SK-N-SH treated with all-trans-retinoic acid at 6 μM for 48 hours (cell line): ENCODE measurements around the gene KDM4B.
"Not testable (repeated sequence)": the region's sequence is repeated elsewhere in the genome, so short reads cannot be mapped to it uniquely, and the experiment has no call there.

Experiments
- ATAC-seq: fragments of 200-7000 bp; cut with Tn5 transposase; 3 replicates; pipeline ENCODE4 v1.9.1; 2020; ENCODE audit warnings: mild to moderate bottlenecking, moderate library complexity
- ARNTL ChIP-seq: fragments of 450-650 bp; formaldehyde crosslinking; IDR thresholded peaks from 2 replicates; pipeline ENCODE4 v1.5.0; 2020; ENCODE audit warnings: low read depth, mild to moderate bottlenecking, moderate library complexity, borderline replicate concordance
- BACH2 ChIP-seq: fragments of 250-450 bp; sonication (Bioruptor Pico); IDR thresholded peaks from 2 replicates; pipeline ENCODE4 v1.9.0; 2021; ENCODE audit warnings: mild to moderate bottlenecking, borderline replicate concordance
- CSDC2 ChIP-seq: fragments of 250-450 bp; sonication (Bioruptor Pico); IDR thresholded peaks from 2 replicates; pipeline ENCODE4 v1.5.0; 2020; ENCODE audit warnings: mild to moderate bottlenecking, moderate library complexity
- GLIS3 ChIP-seq: fragments of 250-450 bp; sonication (Bioruptor Pico); IDR thresholded peaks from 2 replicates; pipeline ENCODE4 v1.5.0; 2020; ENCODE audit warnings: mild to moderate bottlenecking, moderate library complexity
- ISL1 ChIP-seq: fragments of 250-450 bp; sonication (Bioruptor Pico); IDR thresholded peaks from 2 replicates; pipeline ENCODE4 v2.1.2; 2022; ENCODE audit warnings: mild to moderate bottlenecking, moderate library complexity
- OSR1 ChIP-seq: fragments of 250-450 bp; sonication (Bioruptor Pico); IDR thresholded peaks from 2 replicates; pipeline ENCODE4 v1.8.0; 2022; ENCODE audit warnings: moderate library complexity, mild to moderate bottlenecking, inconsistent platforms
- PATZ1 ChIP-seq: fragments of 250-450 bp; sonication (Bioruptor Pico); IDR thresholded peaks from 2 replicates; pipeline ENCODE4 v1.8.0; 2020; ENCODE audit warnings: mild to moderate bottlenecking, moderate library complexity, borderline replicate concordance
- POU6F1 ChIP-seq: fragments of 250-450 bp; sonication (Bioruptor Pico); IDR thresholded peaks from 2 replicates; pipeline ENCODE4 v1.8.0; 2021; ENCODE audit warnings: low read depth, mild to moderate bottlenecking, moderate library complexity, borderline replicate concordance
- PPARA ChIP-seq: fragments of 250-450 bp; sonication (Bioruptor Pico); IDR thresholded peaks from 2 replicates; pipeline ENCODE4 v1.5.0; 2020; ENCODE audit warnings: mild to moderate bottlenecking, borderline replicate concordance
- RARB ChIP-seq: fragments of 250-450 bp; sonication (Bioruptor Pico); IDR thresholded peaks from 2 replicates; pipeline ENCODE4 v1.8.0; 2021; ENCODE audit warnings: mild to moderate bottlenecking, moderate library complexity
- SNAI2 ChIP-seq: fragments of 250-450 bp; sonication (Bioruptor Pico); IDR thresholded peaks from 2 replicates; pipeline ENCODE4 v1.5.0; 2020; ENCODE audit warnings: mild to moderate bottlenecking, moderate library complexity
- TCF4 ChIP-seq: fragments of 250-450 bp; sonication (Bioruptor Pico); IDR thresholded peaks from 2 replicates; pipeline ENCODE4 v1.8.0; 2021; ENCODE audit warnings: mild to moderate bottlenecking, moderate library complexity, borderline replicate concordance
- TOX ChIP-seq: fragments of 250-450 bp; sonication (Bioruptor Pico); IDR thresholded peaks from 2 replicates; pipeline ENCODE4 v1.8.0; 2021; ENCODE audit warnings: mild to moderate bottlenecking, moderate library complexity, borderline replicate concordance
- ZC3H10 ChIP-seq: fragments of 250-450 bp; sonication (Bioruptor Pico); IDR thresholded peaks from 2 replicates; pipeline ENCODE4 v1.5.1; 2021; ENCODE audit warnings: mild to moderate bottlenecking, moderate library complexity
- ZFP3 ChIP-seq: fragments of 250-450 bp; sonication (Bioruptor Pico); IDR thresholded peaks from 2 replicates; pipeline ENCODE4 v1.5.0; 2020; ENCODE audit warnings: mild to moderate bottlenecking, moderate library complexity
- ZFP30 ChIP-seq: fragments of 450-650 bp; formaldehyde crosslinking; IDR thresholded peaks from 2 replicates; pipeline ENCODE4 v1.5.0; 2022; ENCODE audit warnings: mild to moderate bottlenecking, moderate library complexity
- ZNF70 ChIP-seq: fragments of 450-650 bp; formaldehyde crosslinking; IDR thresholded peaks from 2 replicates; pipeline ENCODE4 v1.5.0; 2020; ENCODE audit warnings: mild to moderate bottlenecking, moderate library complexity
- TF ChIP-seq, protein P1 (sequence below): fragments of 250-450 bp; sonication (Bioruptor Pico); IDR thresholded peaks from 2 replicates; pipeline ENCODE4 v1.5.1; 2021; ENCODE audit warnings: mild to moderate bottlenecking, moderate library complexity
- TF ChIP-seq, protein P2 (sequence below): fragments of 250-450 bp; sonication (Bioruptor Pico); IDR thresholded peaks from 2 replicates; pipeline ENCODE4 v1.5.0; 2020; ENCODE audit warnings: mild to moderate bottlenecking, moderate library complexity
- TF ChIP-seq, protein P3 (sequence below): fragments of 250-450 bp; sonication (Bioruptor Pico); IDR thresholded peaks from 2 replicates; pipeline ENCODE4 v1.5.1; 2020; ENCODE audit warnings: low read depth, mild to moderate bottlenecking, moderate library complexity

The KDM4B gene

GRCh38 chr19:4951656-4952055, 17.3 kb upstream of the KDM4B start:
- TF ChIP-seq GLIS3 (CRISPR knock-in tag) (no peak), RARB (CRISPR knock-in tag) (no peak), PPARA (no peak), ZFP30 (CRISPR knock-in tag) (no peak), ZFP3 (CRISPR knock-in tag) (no peak), PATZ1 (CRISPR knock-in tag) (no peak), ARNTL (CRISPR knock-in tag) (no peak), ZNF70 (CRISPR knock-in tag) (no peak), BACH2 (CRISPR knock-in tag) (no peak), POU6F1 (CRISPR knock-in tag) (no peak), TCF4 (CRISPR knock-in tag) (no peak)
- TF ChIP-seq, protein P1, sequence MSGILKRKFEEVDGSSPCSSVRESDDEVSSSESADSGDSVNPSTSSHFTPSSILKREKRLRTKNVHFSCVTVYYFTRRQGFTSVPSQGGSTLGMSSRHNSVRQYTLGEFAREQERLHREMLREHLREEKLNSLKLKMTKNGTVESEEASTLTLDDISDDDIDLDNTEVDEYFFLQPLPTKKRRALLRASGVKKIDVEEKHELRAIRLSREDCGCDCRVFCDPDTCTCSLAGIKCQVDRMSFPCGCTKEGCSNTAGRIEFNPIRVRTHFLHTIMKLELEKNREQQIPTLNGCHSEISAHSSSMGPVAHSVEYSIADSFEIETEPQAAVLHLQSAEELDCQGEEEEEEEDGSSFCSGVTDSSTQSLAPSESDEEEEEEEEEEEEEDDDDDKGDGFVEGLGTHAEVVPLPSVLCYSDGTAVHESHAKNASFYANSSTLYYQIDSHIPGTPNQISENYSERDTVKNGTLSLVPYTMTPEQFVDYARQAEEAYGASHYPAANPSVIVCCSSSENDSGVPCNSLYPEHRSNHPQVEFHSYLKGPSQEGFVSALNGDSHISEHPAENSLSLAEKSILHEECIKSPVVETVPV (CRISPR knock-in tag), result no peak
- TF ChIP-seq, protein P2, sequence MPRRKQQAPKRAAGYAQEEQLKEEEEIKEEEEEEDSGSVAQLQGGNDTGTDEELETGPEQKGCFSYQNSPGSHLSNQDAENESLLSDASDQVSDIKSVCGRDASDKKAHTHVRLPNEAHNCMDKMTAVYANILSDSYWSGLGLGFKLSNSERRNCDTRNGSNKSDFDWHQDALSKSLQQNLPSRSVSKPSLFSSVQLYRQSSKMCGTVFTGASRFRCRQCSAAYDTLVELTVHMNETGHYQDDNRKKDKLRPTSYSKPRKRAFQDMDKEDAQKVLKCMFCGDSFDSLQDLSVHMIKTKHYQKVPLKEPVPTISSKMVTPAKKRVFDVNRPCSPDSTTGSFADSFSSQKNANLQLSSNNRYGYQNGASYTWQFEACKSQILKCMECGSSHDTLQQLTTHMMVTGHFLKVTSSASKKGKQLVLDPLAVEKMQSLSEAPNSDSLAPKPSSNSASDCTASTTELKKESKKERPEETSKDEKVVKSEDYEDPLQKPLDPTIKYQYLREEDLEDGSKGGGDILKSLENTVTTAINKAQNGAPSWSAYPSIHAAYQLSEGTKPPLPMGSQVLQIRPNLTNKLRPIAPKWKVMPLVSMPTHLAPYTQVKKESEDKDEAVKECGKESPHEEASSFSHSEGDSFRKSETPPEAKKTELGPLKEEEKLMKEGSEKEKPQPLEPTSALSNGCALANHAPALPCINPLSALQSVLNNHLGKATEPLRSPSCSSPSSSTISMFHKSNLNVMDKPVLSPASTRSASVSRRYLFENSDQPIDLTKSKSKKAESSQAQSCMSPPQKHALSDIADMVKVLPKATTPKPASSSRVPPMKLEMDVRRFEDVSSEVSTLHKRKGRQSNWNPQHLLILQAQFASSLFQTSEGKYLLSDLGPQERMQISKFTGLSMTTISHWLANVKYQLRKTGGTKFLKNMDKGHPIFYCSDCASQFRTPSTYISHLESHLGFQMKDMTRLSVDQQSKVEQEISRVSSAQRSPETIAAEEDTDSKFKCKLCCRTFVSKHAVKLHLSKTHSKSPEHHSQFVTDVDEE (CRISPR knock-in tag), result no peak
- ATAC-seq, result no peak

DNA sequence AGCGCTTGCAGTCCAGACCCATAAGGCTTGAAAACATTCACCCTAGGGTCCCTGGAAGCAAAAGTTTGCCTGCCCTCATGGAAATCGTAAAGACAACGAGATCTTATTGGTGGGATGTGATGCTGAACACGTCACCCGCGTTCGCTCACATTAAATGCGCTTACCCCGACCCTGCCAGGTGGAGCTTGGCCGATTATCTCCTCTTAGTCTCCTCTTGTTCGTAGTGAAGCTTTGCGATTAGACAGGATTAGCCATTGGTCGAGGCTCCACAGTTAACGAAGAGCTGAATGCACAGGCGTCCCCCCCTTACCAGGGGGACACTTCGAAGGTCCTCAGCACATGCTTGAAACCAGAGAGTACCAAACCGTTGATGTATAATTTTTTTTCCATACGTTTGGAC, 16.0 kb upstream of the KDM4B start:
- ATAC-seq, result no peak
- TF ChIP-seq CSDC2 (no peak), ZC3H10 (no peak), OSR1 (CRISPR knock-in tag) (no peak), ARNTL (CRISPR knock-in tag) (no peak)

DNA sequence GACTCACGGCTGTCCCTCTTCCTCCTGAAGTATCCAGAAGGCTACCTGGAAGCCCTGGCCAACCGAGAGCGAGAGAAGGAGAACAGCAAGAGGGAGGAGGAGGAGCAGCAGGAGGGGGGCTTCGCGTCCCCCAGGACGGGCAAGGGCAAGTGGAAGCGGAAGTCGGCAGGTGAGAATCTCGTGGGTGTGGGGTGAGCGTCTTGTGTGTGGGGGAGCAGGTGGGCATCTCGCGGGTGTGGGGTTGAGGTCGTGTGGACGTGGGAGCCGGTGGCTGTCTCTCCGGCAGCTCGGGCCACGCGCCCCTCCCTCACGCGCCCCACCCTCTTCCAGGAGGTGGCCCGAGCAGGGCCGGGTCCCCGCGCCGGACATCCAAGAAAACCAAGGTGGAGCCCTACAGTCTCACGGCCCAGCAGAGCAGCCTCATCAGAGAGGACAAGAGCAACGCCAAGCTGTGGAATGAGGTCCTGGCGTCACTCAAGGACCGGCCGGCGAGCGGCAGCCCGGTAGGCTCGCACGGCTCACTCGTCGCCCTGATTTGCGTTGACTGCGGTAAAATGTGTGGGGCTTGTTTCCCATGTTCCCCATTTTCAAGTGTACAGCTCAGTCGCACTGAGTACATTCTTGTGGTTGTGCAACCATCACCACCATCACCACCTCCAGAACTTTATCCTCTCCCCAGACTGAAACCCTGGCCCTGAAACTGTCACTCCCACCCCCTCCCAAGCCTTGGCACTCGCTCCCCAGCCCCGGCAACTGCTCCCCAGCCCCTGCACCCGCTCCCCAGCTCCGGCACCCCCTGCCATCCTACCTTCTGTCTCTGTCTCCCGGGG, 14.4 kb upstream of the KDM4B start:
- ATAC-seq, result not testable (repeated sequence)

GRCh38 chr19:4955274-4955673, 13.6 kb upstream of the KDM4B start:
- TF ChIP-seq ZFP30 (CRISPR knock-in tag), result no peak
- TF ChIP-seq ZNF70 (CRISPR knock-in tag), result no peak
- TF ChIP-seq ISL1, result no peak

DNA sequence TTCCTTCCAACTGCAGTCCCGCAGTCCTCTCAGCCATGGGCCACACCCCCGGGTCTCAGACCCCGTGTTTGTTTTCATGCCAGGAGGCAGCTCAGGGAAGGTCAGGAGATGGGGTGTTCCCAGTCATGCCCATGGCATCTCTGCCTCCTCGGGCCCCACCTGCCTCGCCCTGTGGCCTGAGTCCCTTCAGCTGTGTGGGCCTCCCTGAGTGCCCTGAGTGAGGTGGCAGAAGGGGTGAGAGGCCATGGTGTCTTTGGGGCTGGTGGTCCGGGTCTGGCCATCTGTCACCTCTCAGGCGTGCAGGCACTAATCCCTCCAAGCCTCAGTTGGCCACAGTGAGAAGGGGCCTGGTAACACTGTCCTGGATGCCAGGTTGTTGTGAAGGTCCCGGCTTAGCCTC, 10.9 kb upstream of the KDM4B start:
- no peak for ATAC-seq
- TF ChIP-seq, protein P3, sequence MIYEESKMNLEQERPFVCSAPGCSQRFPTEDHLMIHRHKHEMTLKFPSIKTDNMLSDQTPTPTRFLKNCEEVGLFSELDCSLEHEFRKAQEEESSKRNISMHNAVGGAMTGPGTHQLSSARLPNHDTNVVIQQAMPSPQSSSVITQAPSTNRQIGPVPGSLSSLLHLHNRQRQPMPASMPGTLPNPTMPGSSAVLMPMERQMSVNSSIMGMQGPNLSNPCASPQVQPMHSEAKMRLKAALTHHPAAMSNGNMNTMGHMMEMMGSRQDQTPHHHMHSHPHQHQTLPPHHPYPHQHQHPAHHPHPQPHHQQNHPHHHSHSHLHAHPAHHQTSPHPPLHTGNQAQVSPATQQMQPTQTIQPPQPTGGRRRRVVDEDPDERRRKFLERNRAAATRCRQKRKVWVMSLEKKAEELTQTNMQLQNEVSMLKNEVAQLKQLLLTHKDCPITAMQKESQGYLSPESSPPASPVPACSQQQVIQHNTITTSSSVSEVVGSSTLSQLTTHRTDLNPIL (CRISPR knock-in tag), result no peak
- TF ChIP-seq TCF4 (CRISPR knock-in tag) (no peak), ZFP3 (CRISPR knock-in tag) (no peak), ISL1 (no peak), ZFP30 (CRISPR knock-in tag) (no peak), TOX (CRISPR knock-in tag) (no peak), ZC3H10 (no peak), SNAI2 (no peak), OSR1 (CRISPR knock-in tag) (no peak)
- TF ChIP-seq, protein P1 (CRISPR knock-in tag), result no peak

More at GRCh38 chr19:4955274-4955673, 13.6 kb upstream of the KDM4B start:
- no peak for ATAC-seq
